OCI-LY7 (cell line): ENCODE measurements around the gene TRIM46. TPM values are rescaled to one million over a fixed set of nuclear protein-coding genes. Genes with fewer than 3 reads are reported as not detected.

ENCODE experiments used
- BruUV-seq: library from RNA; stranded (reverse); fragments of 400-500 nt; replicated peaks from 2 replicates; lab custom pipeline; 2021; lab: Mats Ljungman, UMichigan
- CTCF ChIA-PET: fragments of 300-600 bp; sonication (Branson Sonifier 250); formaldehyde crosslinking; loops from one replicate; lab custom pipeline; 2022; ENCODE audit warnings: antibody characterized with exemption; ENCODE audit not compliant: unreplicated experiment; lab: Charles Lee
- POLR2A ChIA-PET: fragments of 300-600 bp; sonication (Branson Sonifier 250); formaldehyde crosslinking; loops from one replicate; lab custom pipeline; 2022; ENCODE audit warnings: antibody characterized with exemption; lab: Charles Lee
- DNase-seq: peaks from one replicate; pipeline ENCODE4 v3.0.0-alpha.2; 2015; ENCODE audit warnings: low spot score
- H2AFZ ChIP-seq: fragments of 200-600 bp; sonication (generic), shearing (Covaris generic); 2 replicates; pipeline ENCODE4 v1.6.1; 2014; ENCODE audit warnings: mild to moderate bottlenecking, antibody characterized with exemption, low read length, moderate library complexity
- H3K27ac ChIP-seq: fragments of 200-600 bp; sonication (generic); 2 replicates; pipeline ENCODE4 v1.5.1; 2014; ENCODE audit warnings: mixed run types, low read depth, mild to moderate bottlenecking, moderate library complexity, low read length, inconsistent platforms; ENCODE audit not compliant: poor library complexity, severe bottlenecking
- H3K36me3 ChIP-seq: fragments of 200-600 bp; sonication (generic); 2 replicates; pipeline ENCODE4 v1.6.1; 2014; ENCODE audit warnings: mild to moderate bottlenecking, antibody characterized with exemption, low read length, moderate library complexity, mixed read lengths; ENCODE audit not compliant: insufficient read depth
- H3K4me1 ChIP-seq: fragments of 200-600 bp; sonication (generic); 2 replicates; pipeline ENCODE4 v1.5.1; 2014; ENCODE audit warnings: mild to moderate bottlenecking, low read length; ENCODE audit not compliant: insufficient read depth, poor library complexity, severe bottlenecking
- H3K4me2 ChIP-seq: fragments of 200-600 bp; sonication (generic); 2 replicates; pipeline ENCODE4 v1.6.1; 2014; ENCODE audit warnings: mild to moderate bottlenecking, low read length
- H3K4me3 ChIP-seq: fragments of 200-600 bp; sonication (generic); 2 replicates; pipeline ENCODE4 v1.5.1; 2014; ENCODE audit warnings: mild to moderate bottlenecking, low read depth, low read length; ENCODE audit not compliant: poor library complexity, severe bottlenecking
- H3K79me2 ChIP-seq: fragments of 200-600 bp; sonication (generic); 2 replicates; pipeline ENCODE4 v1.6.1; 2016; ENCODE audit warnings: low read depth, mild to moderate bottlenecking, low read length, moderate library complexity, mixed read lengths; ENCODE audit not compliant: insufficient read depth
- H3K9me2 ChIP-seq: fragments of 200-600 bp; sonication (generic); 2 replicates; pipeline ENCODE4 v1.6.1; 2016; ENCODE audit warnings: mild to moderate bottlenecking, low read length, mixed read lengths; ENCODE audit not compliant: insufficient read depth
- H3K9me3 ChIP-seq: fragments of 200-600 bp; sonication (generic); 2 replicates; pipeline ENCODE4 v1.6.1; 2014; ENCODE audit warnings: mild to moderate bottlenecking, mixed run types, low read length, mixed read lengths
- H4K20me1 ChIP-seq: fragments of 200-600 bp; sonication (generic); 2 replicates; pipeline ENCODE4 v1.6.1; 2014; ENCODE audit warnings: mild to moderate bottlenecking, antibody characterized with exemption, low read length, moderate library complexity, mixed read lengths; ENCODE audit not compliant: insufficient read depth
- EZH2phosphoT487 ChIP-seq: fragments of 200-600 bp; sonication (generic); IDR thresholded peaks from 2 replicates; pipeline ENCODE4 v1.6.1; 2018; ENCODE audit warnings: low read depth, borderline replicate concordance, mild to moderate bottlenecking, mixed run types, antibody characterized with exemption, low read length, moderate library complexity, mixed read lengths
- intact Hi-C: fragments of 100-400 bp; cut with micrococcal nuclease; formaldehyde crosslinking; loops from one replicate; pipeline ENCODE4 v1.10.0; 2022; ENCODE audit not compliant: unreplicated experiment
- total RNA-seq, 2 experiments: library from RNA; depleted of rRNA in 1 of 2; stranded (reverse); fragments of >200 nt in 1 of 2; shearing (Covaris generic) in 1 of 2; gene quantifications; 2 replicates each; pipeline ENCODE4 v1.2.3, GENCODE V29; 2014 to 2022
- TF ChIP-seq, protein P1 (sequence below): fragments of 200-600 bp; sonication (generic); conservative IDR thresholded peaks from 2 replicates; pipeline ENCODE4 v1.5.1; 2014; ENCODE audit warnings: mild to moderate bottlenecking, antibody characterized with exemption, low read length, moderate library complexity, mixed read lengths

TRIM46 gene
- total RNA-seq, 2 experiments from 2014 or later: 3.1 to 4.5 TPM

DNA sequence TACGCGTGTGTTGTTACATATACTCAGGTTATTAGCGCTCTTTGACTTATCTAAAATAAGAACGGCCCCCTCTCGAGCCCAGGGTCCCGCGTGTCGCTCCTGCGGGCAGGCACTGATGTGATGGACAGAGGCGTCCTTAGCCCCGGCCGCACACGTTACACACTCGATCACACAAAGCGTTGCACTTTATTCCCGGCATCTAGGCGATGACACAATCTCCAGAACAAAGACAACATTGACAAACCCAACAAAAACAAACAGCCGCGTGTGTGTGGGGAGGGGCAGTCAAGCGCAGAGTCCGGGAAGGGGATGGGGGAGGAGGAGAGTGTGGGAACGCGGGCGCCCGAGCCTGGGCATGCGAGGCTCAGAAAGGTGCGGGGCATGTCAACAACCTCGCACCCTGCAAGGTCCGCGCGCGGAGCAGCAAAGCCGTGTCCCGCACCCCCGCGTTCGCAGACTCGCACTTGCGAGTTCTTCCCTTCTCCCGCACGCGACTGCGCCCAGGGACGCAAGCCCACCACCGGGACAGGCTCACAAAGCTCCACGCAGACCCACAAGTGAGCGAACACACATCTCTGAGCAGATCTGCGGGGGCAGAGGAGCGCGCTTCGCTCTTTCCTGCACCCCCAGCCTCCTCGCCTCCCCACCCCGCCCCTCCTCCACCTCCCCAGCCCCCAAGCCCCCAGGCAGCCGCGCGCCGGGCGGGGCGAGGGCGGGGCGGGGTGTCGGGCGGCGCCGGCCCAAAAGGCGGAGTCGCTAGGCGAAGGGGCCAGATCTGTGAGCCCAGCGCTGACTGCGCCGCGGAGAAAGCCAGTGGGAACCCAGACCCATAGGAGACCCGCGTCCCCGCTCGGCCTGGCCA is 46.3 kb upstream of the TRIM46 start, which contains the start of gene EFNA1:
TSS of gene EFNA1 (plus strand) at position 772 of the 862 bp plus-strand sequence. CDS start 102 bp downstream, outside the sequence.
- DNase-seq: no peak
- Histone ChIP-seq H2AFZ (no peak within 1 kb of the TSS), H3K9me3 (no peaks in the 10 kb centered on the region), H3K9me2 (no peaks in the 10 kb centered on the region), H3K79me2 (no peaks in the 10 kb centered on the region), H3K4me3 (no peak within 1 kb of the TSS), H3K4me1 (peaks cover 4% of the 10 kb centered on the region), H3K27ac (no peak within 1 kb of the TSS), H4K20me1 (no peaks in the 10 kb centered on the region), H3K36me3 (no peaks in the 10 kb centered on the region), H3K4me2 (no peak within 1 kb of the TSS; the same call in 1 of the 2 replicates)
- no peak for TF ChIP-seq EZH2phosphoT487
- TF ChIP-seq, protein P1, sequence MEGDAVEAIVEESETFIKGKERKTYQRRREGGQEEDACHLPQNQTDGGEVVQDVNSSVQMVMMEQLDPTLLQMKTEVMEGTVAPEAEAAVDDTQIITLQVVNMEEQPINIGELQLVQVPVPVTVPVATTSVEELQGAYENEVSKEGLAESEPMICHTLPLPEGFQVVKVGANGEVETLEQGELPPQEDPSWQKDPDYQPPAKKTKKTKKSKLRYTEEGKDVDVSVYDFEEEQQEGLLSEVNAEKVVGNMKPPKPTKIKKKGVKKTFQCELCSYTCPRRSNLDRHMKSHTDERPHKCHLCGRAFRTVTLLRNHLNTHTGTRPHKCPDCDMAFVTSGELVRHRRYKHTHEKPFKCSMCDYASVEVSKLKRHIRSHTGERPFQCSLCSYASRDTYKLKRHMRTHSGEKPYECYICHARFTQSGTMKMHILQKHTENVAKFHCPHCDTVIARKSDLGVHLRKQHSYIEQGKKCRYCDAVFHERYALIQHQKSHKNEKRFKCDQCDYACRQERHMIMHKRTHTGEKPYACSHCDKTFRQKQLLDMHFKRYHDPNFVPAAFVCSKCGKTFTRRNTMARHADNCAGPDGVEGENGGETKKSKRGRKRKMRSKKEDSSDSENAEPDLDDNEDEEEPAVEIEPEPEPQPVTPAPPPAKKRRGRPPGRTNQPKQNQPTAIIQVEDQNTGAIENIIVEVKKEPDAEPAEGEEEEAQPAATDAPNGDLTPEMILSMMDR: no peak
- POLR2A ChIA-PET: no interaction called here
- BruUV-seq: no TSS peak
- CTCF ChIA-PET: no interaction called here
- intact Hi-C loops: no loop called here

DNA sequence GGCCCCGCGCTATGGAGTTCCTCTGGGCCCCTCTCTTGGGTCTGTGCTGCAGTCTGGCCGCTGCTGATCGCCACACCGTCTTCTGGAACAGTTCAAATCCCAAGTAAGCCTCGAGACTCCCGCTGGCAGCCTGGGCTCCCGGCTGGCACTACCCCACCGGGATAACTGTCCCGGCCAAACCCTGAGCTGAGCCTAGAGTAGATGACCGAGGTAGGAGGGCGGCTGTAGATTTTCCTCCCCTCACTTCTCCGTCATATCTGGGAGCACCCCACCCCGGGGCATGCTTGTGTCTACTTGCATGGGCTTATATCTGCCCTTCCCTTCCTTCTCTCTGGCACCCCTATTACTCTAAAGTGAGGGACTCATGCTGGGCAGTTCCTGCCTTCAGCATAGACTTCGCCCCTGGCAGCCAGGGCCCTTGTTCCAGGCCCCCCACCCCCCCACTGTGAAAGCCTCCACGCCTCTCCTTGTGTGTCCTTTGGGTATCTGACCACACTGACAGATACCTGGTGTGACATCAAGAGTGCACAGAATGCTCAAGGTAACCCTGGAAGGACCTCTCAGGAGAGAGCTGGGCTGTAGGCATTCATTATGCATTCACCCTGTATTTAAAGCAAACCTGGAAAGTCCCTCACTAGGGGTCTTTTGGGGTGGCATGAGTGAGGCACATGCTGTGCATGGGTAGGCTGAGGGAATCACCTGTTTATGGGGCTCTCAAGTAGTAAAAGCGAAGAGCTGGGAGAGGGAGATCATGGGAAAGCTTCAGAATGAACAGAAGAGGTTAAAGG is 45.5 kb upstream of the TRIM46 start:
- no peaks in the 10 kb centered on the region for H4K20me1 ChIP-seq
- no TSS peak for BruUV-seq
- ChIA-PET CTCF (no interaction called here), POLR2A (no interaction called here)
- no peaks in the 10 kb centered on the region for H3K9me2 ChIP-seq
- H2AFZ ChIP-seq: no peak overlapping the region
- no peaks in the 10 kb centered on the region for H3K9me3 ChIP-seq
- no peak overlapping the region for H3K4me3 ChIP-seq
- no peak for DNase-seq
- H3K79me2 ChIP-seq: no peaks in the 10 kb centered on the region
- no peak overlapping the region for H3K27ac ChIP-seq
- peaks cover 4% of the 10 kb centered on the region for H3K4me1 ChIP-seq
- intact Hi-C loops: no loop called here
- H3K36me3 ChIP-seq: no peaks in the 10 kb centered on the region
- TF ChIP-seq EZH2phosphoT487: no peak
- TF ChIP-seq, protein P1: no peak
- H3K4me2 ChIP-seq: no peak overlapping the region
